ENCODE results near the gene RBM38.

- TF ChIP-seq CTCF (conservative IDR thresholded peaks at IDR 0.05; ENCODE audit: low read length), result no peak
- no peak for TF ChIP-seq EZH2phosphoT487 (IDR thresholded peaks at IDR 0.05; ENCODE audit: borderline replicate concordance)
Observed at GRCh38 chr20:57377350-57377749, 13.8 kb upstream of the RBM38 start.
